H54 (cell line): ENCODE data around the gene TMEM248.
"Not testable (repeated sequence)": the region's sequence is repeated elsewhere in the genome, so short reads cannot be mapped to it uniquely, and the experiment has no call there.

ENCODE experiments used
- DNase-seq: peaks from one replicate; pipeline ENCODE4 v3.0.0; 2011; ENCODE audit warnings: low spot score, mixed read lengths; ENCODE audit not compliant: insufficient read length
- FAIRE-seq: peaks from 3 replicates; lab custom pipeline; 2011; peaks lifted over from hg19 to GRCh38; lab: Jason Lieb, UNC
- POLR2A ChIP-seq: IDR thresholded peaks from 2 replicates; pipeline ENCODE4 v1.6.1; 2011; ENCODE audit warnings: low read depth, mild to moderate bottlenecking, low read length

The TMEM248 gene

DNA sequence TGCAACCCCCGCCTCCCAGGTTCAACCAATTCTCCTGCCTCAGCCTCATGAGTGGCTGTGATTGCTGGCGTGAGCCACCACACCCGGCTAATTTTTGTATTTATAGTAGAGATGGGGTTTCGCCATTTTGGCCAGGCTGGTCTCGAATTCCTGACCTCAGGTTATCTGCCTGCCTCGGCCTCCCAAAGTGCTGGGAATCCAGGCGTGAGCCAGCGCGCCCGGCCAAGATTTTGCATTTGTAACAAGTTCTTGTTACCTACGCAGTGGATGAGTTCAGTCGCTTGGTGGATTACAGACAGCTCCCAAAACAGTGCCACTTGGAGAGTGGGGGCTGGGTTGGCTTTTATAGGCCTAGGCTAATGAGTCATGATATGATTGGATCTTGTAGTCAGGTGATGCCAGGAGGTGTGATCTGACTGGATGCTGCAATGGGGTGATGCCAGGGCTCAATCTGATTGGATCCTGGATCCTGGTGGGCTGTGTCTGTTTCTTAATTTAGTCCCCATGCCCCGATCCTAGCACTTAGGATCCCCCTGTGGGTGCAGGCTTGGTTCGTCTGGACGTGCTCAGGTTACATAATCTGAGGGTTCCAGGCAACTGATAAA, 54.1 kb downstream of the TMEM248 start:
- FAIRE-seq (no peak), DNase-seq (no peak)
- TF ChIP-seq POLR2A: no peak

DNA sequence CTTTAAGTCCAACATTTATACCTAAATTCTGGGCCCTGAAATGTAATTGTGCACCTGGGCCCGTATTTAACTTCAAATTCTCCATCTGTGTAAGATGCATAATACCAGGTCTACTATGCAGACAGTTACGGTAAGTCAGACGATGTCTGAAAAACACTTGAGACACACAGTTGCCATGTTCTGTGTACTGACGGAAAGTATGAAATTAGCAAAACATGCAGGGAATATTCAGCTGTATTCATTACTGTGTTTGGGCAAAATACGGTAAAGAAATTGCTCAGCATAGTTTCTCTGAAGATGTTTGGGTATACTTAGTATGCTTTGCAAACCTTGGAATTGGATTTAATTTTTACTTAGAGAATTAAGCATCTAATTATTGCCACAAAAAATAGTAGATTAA, 57.3 kb downstream of the TMEM248 start:
- not testable (repeated sequence) for FAIRE-seq

GRCh38 chr7:66979013-66979412, 58.0 kb downstream of the TMEM248 start:
- DNase-seq, FAIRE-seq: not testable (repeated sequence)

More for the DNA sequence above, 57.3 kb downstream of the TMEM248 start:
- DNase-seq: not testable (repeated sequence)

GRCh38 chr7:66980336-66980735, 59.3 kb downstream of the TMEM248 start:
- DNase-seq, FAIRE-seq: not testable (repeated sequence)

DNA sequence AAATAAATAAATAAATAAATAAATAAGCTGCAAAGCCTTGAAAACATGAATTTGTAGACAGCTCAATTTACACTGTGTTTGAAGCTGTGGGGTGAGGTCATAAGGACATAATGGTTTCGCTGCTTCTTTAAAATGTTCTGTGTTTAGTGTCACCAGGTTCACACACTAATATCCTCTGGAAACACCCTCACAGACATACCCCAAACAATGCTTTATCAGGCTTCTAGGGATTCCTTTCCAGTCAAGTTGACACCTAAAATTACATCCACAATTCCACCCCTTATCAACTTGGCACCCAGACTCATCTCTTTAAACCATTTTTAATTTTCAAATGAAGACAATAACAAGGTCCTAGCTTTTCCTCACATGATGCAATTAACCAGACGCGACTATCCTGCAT, 68.5 kb downstream of the TMEM248 start:
- FAIRE-seq, DNase-seq: not testable (repeated sequence)

DNA sequence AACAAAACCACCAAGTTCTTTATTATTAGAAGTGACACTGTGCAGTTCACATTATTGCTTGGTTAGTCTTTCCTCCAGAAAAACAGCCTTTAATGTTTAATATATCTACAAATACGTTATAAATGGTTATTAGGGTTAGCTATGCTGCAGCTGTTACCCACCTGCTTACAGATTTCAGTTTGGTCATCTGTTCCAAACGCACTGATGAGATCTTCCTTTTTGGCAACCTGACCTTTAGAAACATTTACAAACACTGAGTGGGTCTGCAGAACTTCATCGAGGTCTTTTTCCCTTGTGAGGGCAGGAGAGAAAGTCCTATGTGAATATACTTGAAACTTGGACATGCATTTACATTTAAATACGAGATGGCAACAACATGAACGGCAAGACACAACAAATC, 73.0 kb downstream of the TMEM248 start:
- not testable (repeated sequence) for DNase-seq, FAIRE-seq

- DNase-seq: not testable (repeated sequence)
- peak; percentile 8; the same call in 1 of the 2 replicates for TF ChIP-seq POLR2A
- FAIRE-seq: peak; percentile 90
Observed at GRCh38 chr7:66994691-66995049, 73.6 kb downstream of the TMEM248 start.

DNA sequence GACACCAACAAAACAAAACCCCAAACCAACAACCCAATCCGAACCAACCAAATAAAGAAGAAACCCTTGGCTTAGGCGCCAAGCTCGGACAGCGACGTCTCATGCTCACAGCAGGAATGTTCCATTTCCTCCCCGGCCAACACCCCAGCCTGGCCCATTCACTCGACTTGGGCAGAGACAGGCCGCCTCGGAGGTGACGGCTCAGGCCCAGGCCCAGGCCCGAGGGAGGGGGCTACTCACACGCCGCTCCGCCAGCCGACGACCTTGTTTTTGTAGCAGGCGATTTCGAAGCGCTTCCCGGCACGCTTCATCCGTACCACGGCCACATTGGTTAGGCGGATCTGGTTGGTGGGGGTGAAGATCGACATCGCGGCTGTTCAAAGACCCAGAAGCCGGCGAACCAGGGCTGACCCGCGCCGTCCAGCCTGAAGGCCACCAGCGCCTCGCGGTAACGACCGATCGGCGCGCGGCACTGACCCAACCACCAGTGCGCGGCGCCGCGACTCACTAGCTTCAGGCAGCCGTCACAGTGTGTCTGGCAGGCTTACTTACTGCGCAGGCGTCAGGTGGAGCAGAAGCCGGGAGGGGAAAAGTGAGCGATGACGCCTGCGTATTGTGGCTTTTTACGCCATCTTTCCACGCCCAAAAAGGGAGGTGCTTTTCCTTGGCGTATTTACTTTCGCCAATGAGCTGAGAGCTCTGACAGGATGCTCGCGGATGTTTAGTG, 74.2 kb downstream of the TMEM248 start, which contains the start of gene SBDS:
Gene SBDS, minus strand, starts transcription at position 537 of the 727 bp plus-strand sequence. Its CDS starts 169 bp downstream, at position 368.
- peak; percentile 97 for TF ChIP-seq POLR2A
- DNase-seq: not testable (repeated sequence)
- peak; percentile 77 for FAIRE-seq

- peak; percentile 86 for FAIRE-seq
Observed at GRCh38 chr7:66996444-66997191, 75.6 kb downstream of the TMEM248 start, which contains the start of gene TYW1. TYW1 (plus strand) TSS chr7:66996833; CDS start chr7:66996979, 146 bp downstream.

DNA sequence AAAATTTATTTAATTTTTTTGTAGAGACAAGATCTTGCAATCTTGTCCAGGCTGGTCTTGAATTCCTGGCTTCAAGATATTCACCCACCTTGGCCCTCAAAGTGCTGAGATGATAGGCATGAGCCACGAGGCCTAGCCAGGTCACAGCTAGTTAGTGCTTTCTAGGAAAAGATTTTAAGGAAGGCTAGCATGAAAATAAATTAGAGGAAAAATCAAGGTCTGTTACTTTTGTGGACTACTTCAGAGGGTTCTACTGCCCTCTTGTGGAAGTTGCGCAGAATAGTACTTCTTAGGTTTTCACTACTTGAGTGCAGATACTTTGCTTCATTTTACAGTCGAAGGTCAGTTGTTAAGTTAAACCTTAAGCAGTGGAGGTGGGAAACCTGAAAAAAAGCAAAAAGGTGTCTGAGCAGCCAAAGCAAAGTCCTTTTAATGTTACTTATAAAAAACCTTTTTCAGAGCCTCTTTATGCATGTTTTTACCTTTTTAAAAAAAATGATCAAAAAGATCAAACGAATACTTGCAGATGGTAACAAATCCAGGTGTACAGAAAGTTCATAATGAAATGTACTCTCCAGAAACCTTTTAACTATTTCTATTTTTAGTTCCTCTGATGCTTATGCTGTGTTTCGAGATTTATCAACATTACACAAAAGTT, 79.7 kb downstream of the TMEM248 start:
- not testable (repeated sequence) for DNase-seq
- peak; percentile 99 for FAIRE-seq

More at GRCh38 chr7:66996444-66997191, 75.6 kb downstream of the TMEM248 start, which contains the start of gene TYW1:
- peak; percentile 93 for TF ChIP-seq POLR2A
- peak; percentile 70 for DNase-seq

GRCh38 chr7:67004145-67004544, 83.1 kb downstream of the TMEM248 start:
- FAIRE-seq, DNase-seq: not testable (repeated sequence)

- DNase-seq: no peak
- FAIRE-seq: no peak
- TF ChIP-seq POLR2A: no peak
Observed at GRCh38 chr7:67006965-67007364, 85.9 kb downstream of the TMEM248 start.
